Measurements from ENCODE around the gene ZNF512.
"Not testable (repeated sequence)": the region's sequence is repeated elsewhere in the genome, so short reads cannot be mapped to it uniquely, and the experiment has no call there.

Gene ZNF512

GRCh38 chr2:27628767-27629709 is 46.2 kb downstream of the ZNF512 start, which contains the start of the genes CCDC121 and GPN1:
Gene CCDC121, minus strand, starts transcription at chr2:27629012. Its CDS starts 1,213 bp downstream, at chr2:27627799.
Gene GPN1, plus strand, starts transcription at chr2:27629050. Its CDS starts 9 bp downstream, at chr2:27629059.
- CTCF ChIA-PET: interaction anchor here (0.6 to 2.9 kb wide), 4 partner anchors 13 to 259 kb away, joined by 3 to 18 read pairs (median 4); partner anchors contain the start of gene EIF2B4
- peak; percentile 92 for DNase-seq (ENCODE audit: extremely low spot score)
- POLR2A ChIA-PET: interaction anchor here (1.0 kb wide), 2 partner anchors 21 to 220 kb away, joined by 3 to 6 read pairs; partner anchors contain the start of gene PPM1G
- no peak for TF ChIP-seq CTCF (IDR thresholded peaks at IDR 0.05; ENCODE audit: control extremely low read depth, extremely low read depth, low read depth, missing control alignments)

- DNase-seq (ENCODE audit: extremely low spot score); CTCF ChIA-PET; POLR2A ChIA-PET: not testable (repeated sequence)
Measured at GRCh38 chr2:27630257-27630656, 47.4 kb downstream of the ZNF512 start.

- DNase-seq (ENCODE audit: extremely low spot score): no peak
- CTCF ChIA-PET: no interaction called here
- TF ChIP-seq CTCF (IDR thresholded peaks at IDR 0.05; ENCODE audit: control extremely low read depth, extremely low read depth, low read depth, missing control alignments): no peak
- POLR2A ChIA-PET: no interaction called here
Measured at GRCh38 chr2:27634291-27634690, 51.4 kb downstream of the ZNF512 start.

- ChIA-PET POLR2A (no interaction called here), CTCF (no interaction called here)
- no peak for DNase-seq (ENCODE audit: extremely low spot score)
- TF ChIP-seq CTCF (IDR thresholded peaks at IDR 0.05; ENCODE audit: control extremely low read depth, extremely low read depth, low read depth, missing control alignments): no peak
Measured at GRCh38 chr2:27636766-27637165, 53.9 kb downstream of the ZNF512 start.

GRCh38 chr2:27638037-27638637 is 55.3 kb downstream of the ZNF512 start:
- POLR2A ChIA-PET: no interaction called here
- no peak for TF ChIP-seq CTCF (IDR thresholded peaks at IDR 0.05; ENCODE audit: control extremely low read depth, extremely low read depth, low read depth, missing control alignments)
- CTCF ChIA-PET: interaction anchor here (1.2 to 1.8 kb wide), 2 partner anchors 46 to 66 kb away, joined by 4 to 7 read pairs; no protein-coding TSS in a partner anchor
- no peak for DNase-seq (ENCODE audit: extremely low spot score)

GRCh38 chr2:27638709-27639108 is 55.9 kb downstream of the ZNF512 start:
- no peak for TF ChIP-seq CTCF (IDR thresholded peaks at IDR 0.05; ENCODE audit: control extremely low read depth, extremely low read depth, low read depth, missing control alignments)
- no peak for DNase-seq (ENCODE audit: extremely low spot score)
- ChIA-PET POLR2A (no interaction called here), CTCF (interaction anchor here (0.8 to 1.8 kb wide), 3 partner anchors 12 to 66 kb away, joined by 3 to 7 read pairs (median 4); no protein-coding TSS in a partner anchor)

Measured in GM10248 (cell line).